Kasumi-1 (cell line): ENCODE measurements around the gene ZNF488.

Experiments
- DNase-seq, 2 experiments: peaks; one replicate each; lab custom pipeline; 2025; lab: John Stamatoyannopoulos, UW

The ZNF488 gene

GRCh38 chr10:47381427-47382379, 2.4 kb downstream of the ZNF488 start:
- no peak for DNase-seq

- DNase-seq, result no peak
Observed at GRCh38 chr10:47381103-47381395, 3.0 kb downstream of the ZNF488 start.

- no peak for DNase-seq
Observed at GRCh38 chr10:47380341-47381102, 3.6 kb downstream of the ZNF488 start.

- DNase-seq, result no peak
Observed at GRCh38 chr10:47379901-47380300, 4.2 kb downstream of the ZNF488 start.

- DNase-seq, result no peak
Observed at GRCh38 chr10:47379445-47379785, 4.7 kb downstream of the ZNF488 start.

GRCh38 chr10:47378606-47379444, 5.3 kb downstream of the ZNF488 start:
- DNase-seq, result no peak

GRCh38 chr10:47378183-47378510, 5.9 kb downstream of the ZNF488 start:
- DNase-seq, result no peak

GRCh38 chr10:47376522-47377220, 7.4 kb downstream of the ZNF488 start:
- DNase-seq, result no peak

GRCh38 chr10:47374611-47375536, 9.2 kb downstream of the ZNF488 start:
- DNase-seq, result no peak

GRCh38 chr10:47372726-47373125, 11.4 kb downstream of the ZNF488 start:
- DNase-seq, result no peak

- no peak for DNase-seq
Observed at GRCh38 chr10:47371629-47372485, 12.2 kb downstream of the ZNF488 start.

GRCh38 chr10:47370878-47371277, 13.2 kb downstream of the ZNF488 start:
- DNase-seq, result no peak

- DNase-seq, result no peak
Observed at GRCh38 chr10:47370015-47370767, 13.9 kb downstream of the ZNF488 start.

GRCh38 chr10:47369251-47369894, 14.7 kb downstream of the ZNF488 start:
- no peak for DNase-seq

- DNase-seq, result no peak
Observed at GRCh38 chr10:47368431-47369180, 15.5 kb downstream of the ZNF488 start.

GRCh38 chr10:47367646-47368045, 16.4 kb downstream of the ZNF488 start:
- no peak for DNase-seq

- DNase-seq, result no peak
Observed at GRCh38 chr10:47366731-47367460, 17.2 kb downstream of the ZNF488 start.
